ENCODE measurements around the gene STAU1.

The STAU1 gene

DNA sequence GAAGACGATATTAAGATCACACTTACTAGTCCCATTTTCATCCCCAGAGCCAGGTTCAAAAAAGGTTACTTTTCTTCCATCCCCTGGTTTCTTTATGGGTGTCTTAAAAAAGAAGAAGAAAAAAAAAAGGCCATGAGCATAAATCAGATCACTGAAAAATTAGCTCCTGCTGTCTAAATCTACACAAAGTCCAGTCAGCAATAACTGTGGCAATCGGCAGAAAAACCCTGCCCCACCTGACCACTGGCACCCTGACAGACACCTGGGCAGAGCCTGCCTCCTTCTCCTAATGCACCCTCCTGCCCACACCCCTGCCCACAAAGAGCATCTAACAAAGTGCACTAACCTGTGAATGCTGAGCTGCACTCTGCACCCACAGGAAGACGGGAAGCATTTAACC, 69.8 kb downstream of the STAU1 start:
- TF ChIP-seq, protein P1, sequence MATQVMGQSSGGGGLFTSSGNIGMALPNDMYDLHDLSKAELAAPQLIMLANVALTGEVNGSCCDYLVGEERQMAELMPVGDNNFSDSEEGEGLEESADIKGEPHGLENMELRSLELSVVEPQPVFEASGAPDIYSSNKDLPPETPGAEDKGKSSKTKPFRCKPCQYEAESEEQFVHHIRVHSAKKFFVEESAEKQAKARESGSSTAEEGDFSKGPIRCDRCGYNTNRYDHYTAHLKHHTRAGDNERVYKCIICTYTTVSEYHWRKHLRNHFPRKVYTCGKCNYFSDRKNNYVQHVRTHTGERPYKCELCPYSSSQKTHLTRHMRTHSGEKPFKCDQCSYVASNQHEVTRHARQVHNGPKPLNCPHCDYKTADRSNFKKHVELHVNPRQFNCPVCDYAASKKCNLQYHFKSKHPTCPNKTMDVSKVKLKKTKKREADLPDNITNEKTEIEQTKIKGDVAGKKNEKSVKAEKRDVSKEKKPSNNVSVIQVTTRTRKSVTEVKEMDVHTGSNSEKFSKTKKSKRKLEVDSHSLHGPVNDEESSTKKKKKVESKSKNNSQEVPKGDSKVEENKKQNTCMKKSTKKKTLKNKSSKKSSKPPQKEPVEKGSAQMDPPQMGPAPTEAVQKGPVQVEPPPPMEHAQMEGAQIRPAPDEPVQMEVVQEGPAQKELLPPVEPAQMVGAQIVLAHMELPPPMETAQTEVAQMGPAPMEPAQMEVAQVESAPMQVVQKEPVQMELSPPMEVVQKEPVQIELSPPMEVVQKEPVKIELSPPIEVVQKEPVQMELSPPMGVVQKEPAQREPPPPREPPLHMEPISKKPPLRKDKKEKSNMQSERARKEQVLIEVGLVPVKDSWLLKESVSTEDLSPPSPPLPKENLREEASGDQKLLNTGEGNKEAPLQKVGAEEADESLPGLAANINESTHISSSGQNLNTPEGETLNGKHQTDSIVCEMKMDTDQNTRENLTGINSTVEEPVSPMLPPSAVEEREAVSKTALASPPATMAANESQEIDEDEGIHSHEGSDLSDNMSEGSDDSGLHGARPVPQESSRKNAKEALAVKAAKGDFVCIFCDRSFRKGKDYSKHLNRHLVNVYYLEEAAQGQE (IDR thresholded peaks at IDR 0.05; ENCODE audit: low read depth): no peak
- TF ChIP-seq RAD21 (IDR thresholded peaks at IDR 0.05; ENCODE audit: low read depth) (no peak), TAF1 (IDR thresholded peaks at IDR 0.05; ENCODE audit: low read depth) (no peak), NFIC (IDR thresholded peaks at IDR 0.05) (no peak), TEAD4 (IDR thresholded peaks at IDR 0.05) (no peak), EP300 (IDR thresholded peaks at IDR 0.05; ENCODE audit: borderline replicate concordance) (no peak), CREB1 (IDR thresholded peaks at IDR 0.05; ENCODE audit: low read depth) (no peak), ZBTB7A (IDR thresholded peaks at IDR 0.05; ENCODE audit: low read depth) (no peak), EGR1 (IDR thresholded peaks at IDR 0.05) (no peak), YY1 (IDR thresholded peaks at IDR 0.05; ENCODE audit: low read depth) (no peak), TCF12 (IDR thresholded peaks at IDR 0.05; ENCODE audit: low read depth) (no peak), FOXM1 (IDR thresholded peaks at IDR 0.05; ENCODE audit: borderline replicate concordance, low read depth) (no peak), CEBPB (IDR thresholded peaks at IDR 0.05) (no peak)
- TF ChIP-seq, protein P2, sequence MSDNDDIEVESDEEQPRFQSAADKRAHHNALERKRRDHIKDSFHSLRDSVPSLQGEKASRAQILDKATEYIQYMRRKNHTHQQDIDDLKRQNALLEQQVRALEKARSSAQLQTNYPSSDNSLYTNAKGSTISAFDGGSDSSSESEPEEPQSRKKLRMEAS (IDR thresholded peaks at IDR 0.05): no peak
- TF ChIP-seq, protein P3, sequence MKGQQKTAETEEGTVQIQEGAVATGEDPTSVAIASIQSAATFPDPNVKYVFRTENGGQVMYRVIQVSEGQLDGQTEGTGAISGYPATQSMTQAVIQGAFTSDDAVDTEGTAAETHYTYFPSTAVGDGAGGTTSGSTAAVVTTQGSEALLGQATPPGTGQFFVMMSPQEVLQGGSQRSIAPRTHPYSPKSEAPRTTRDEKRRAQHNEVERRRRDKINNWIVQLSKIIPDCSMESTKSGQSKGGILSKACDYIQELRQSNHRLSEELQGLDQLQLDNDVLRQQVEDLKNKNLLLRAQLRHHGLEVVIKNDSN (IDR thresholded peaks at IDR 0.05): no peak

DNA sequence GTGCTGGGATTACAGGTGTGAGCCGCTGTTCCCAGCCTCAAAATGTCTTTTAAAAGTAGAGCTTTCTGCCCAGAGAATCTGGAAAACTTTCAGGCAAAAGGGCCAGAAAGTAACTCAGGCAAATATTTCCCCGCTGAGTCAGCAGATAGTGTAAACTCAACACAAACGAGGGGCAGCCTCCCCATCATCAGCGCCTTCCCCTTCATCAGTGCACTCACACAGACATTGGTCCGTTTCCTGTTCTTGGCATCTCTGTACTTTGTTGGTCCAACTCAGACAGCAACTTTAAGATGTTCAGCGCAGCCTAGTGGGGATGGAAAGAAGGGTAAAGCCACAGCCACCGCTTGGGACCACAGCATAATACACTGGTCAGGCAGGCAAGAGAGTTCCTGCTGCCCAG, 72.6 kb downstream of the STAU1 start:
- TF ChIP-seq TCF12 (IDR thresholded peaks at IDR 0.05; ENCODE audit: low read depth) (no peak), TEAD4 (IDR thresholded peaks at IDR 0.05) (no peak), CEBPB (IDR thresholded peaks at IDR 0.05) (no peak), CREB1 (IDR thresholded peaks at IDR 0.05; ENCODE audit: low read depth) (no peak), FOXM1 (IDR thresholded peaks at IDR 0.05; ENCODE audit: borderline replicate concordance, low read depth) (no peak), ZBTB7A (IDR thresholded peaks at IDR 0.05; ENCODE audit: low read depth) (no peak), RAD21 (IDR thresholded peaks at IDR 0.05; ENCODE audit: low read depth) (no peak), TAF1 (IDR thresholded peaks at IDR 0.05; ENCODE audit: low read depth) (no peak), EGR1 (IDR thresholded peaks at IDR 0.05) (no peak), EP300 (IDR thresholded peaks at IDR 0.05; ENCODE audit: borderline replicate concordance) (no peak), YY1 (IDR thresholded peaks at IDR 0.05; ENCODE audit: low read depth) (no peak)
- TF ChIP-seq, protein P1 (IDR thresholded peaks at IDR 0.05; ENCODE audit: low read depth): no peak
- TF ChIP-seq, protein P3 (IDR thresholded peaks at IDR 0.05): no peak
- TF ChIP-seq, protein P2 (IDR thresholded peaks at IDR 0.05): no peak

DNA sequence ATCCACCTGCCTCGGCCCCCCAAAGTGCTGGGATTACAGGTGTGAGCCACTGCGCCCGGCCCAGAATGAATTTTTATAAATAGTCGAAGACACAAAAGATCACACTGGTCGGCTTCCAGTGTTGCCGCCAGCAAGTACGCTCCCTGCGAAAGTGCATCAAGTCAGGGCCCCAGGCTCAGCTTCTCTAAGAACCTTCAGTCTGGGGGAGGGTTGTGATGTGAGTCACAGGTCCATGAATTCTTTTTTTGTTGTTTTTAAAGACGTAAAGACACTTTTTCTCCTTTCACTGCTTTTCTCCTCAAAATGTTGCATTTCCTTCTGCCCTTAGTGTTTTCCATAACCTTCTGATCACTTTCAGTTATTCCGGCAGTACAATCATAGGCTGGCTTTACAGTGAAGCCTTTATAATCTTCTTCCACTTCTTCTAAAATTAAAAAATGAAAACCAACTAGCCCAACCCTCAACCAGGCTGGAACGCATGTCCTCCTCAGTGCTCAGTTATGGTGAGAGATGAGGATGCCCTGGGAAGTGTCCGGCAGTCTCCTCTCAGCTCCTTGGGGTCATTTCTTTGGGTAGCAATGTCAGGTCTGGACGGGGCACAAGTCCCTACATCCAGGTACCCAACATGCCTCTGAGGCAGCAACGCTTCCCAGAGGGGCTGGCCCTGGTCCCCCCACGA, 75.4 kb downstream of the STAU1 start:
- TF ChIP-seq ZBTB7A (IDR thresholded peaks at IDR 0.05; ENCODE audit: low read depth): no peak
- TF ChIP-seq, protein P3 (IDR thresholded peaks at IDR 0.05): no peak
- no peak for TF ChIP-seq CREB1 (IDR thresholded peaks at IDR 0.05; ENCODE audit: low read depth)
- no peak for TF ChIP-seq EGR1 (IDR thresholded peaks at IDR 0.05)
- TF ChIP-seq YY1 (IDR thresholded peaks at IDR 0.05; ENCODE audit: low read depth): no peak

DNA sequence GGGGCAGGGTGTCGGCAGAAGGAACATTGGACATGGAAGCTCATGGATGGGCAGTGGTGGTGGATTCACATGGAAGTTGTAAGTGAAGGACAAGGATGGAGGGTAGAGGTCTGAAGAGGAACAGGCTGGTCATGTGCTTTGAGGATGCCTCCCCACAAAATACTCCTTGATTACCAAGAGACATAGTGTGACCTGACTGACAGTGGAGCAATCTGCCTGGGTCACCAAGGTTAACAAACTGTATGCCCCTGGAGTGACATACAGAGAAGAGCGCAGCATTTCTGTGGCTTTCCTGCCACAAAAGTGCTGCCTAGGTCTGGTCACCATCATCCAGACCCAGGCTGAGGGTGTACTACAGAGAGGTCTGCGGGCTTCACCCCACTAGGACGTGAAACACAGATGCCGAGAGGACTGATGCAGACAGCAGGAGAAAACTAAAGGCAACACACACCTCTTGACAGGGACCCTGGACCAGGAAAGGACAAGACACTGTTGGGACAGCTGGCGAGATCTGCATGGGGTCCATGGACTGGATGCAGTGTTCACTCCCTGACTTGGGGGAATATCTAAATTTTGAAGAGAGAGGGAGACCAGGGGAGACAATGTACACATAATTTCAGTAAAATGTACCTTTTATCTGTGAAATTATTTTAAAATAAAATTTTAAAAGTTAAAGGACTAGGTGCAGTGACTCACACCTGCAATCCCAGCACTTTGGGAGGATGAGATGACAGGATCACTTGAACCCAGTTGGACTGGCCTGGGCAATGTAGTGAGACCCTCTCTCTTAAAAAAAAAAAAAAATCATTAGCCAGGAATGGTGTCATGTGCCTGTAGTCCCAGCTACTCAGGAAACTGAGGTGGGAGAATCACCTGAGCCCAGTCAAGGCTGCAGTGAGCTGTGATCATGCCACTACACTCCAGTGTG, 77.1 kb downstream of the STAU1 start:
- no peak for TF ChIP-seq RAD21 (IDR thresholded peaks at IDR 0.05; ENCODE audit: low read depth)
- TF ChIP-seq CREB1 (IDR thresholded peaks at IDR 0.05; ENCODE audit: low read depth): no peak
- no peak for TF ChIP-seq TCF12 (IDR thresholded peaks at IDR 0.05; ENCODE audit: low read depth)
- no peak for TF ChIP-seq ZBTB7A (IDR thresholded peaks at IDR 0.05; ENCODE audit: low read depth)
- TF ChIP-seq FOXM1 (IDR thresholded peaks at IDR 0.05; ENCODE audit: borderline replicate concordance, low read depth): no peak
- no peak for TF ChIP-seq EGR1 (IDR thresholded peaks at IDR 0.05)
- TF ChIP-seq CEBPB (IDR thresholded peaks at IDR 0.05): no peak
- no peak for TF ChIP-seq NFIC (IDR thresholded peaks at IDR 0.05)
- no peak for TF ChIP-seq EP300 (IDR thresholded peaks at IDR 0.05; ENCODE audit: borderline replicate concordance)
- no peak for TF ChIP-seq TEAD4 (IDR thresholded peaks at IDR 0.05)
- TF ChIP-seq, protein P2 (IDR thresholded peaks at IDR 0.05): no peak
- TF ChIP-seq, protein P1 (IDR thresholded peaks at IDR 0.05; ENCODE audit: low read depth): no peak
- no peak for TF ChIP-seq YY1 (IDR thresholded peaks at IDR 0.05; ENCODE audit: low read depth)
- TF ChIP-seq TAF1 (IDR thresholded peaks at IDR 0.05; ENCODE audit: low read depth): no peak
- TF ChIP-seq, protein P3 (IDR thresholded peaks at IDR 0.05): no peak
